Activated CD8-positive, alpha-beta memory T cell treated with anti-CD3 and anti-CD28 coated beads, Interleukin-2, amount 50 U/mL, for 1 hour (primary cell): ENCODE measurements around the gene PLEKHD1.
"Not testable (repeated sequence)": the region's sequence is repeated elsewhere in the genome, so short reads cannot be mapped to it uniquely, and the experiment has no call there.

Experiments used
- DNase-seq: peaks from one replicate; pipeline ENCODE4 v3.0.0-alpha.2; 2020; ENCODE audit errors: extremely low read depth

Gene PLEKHD1

DNA sequence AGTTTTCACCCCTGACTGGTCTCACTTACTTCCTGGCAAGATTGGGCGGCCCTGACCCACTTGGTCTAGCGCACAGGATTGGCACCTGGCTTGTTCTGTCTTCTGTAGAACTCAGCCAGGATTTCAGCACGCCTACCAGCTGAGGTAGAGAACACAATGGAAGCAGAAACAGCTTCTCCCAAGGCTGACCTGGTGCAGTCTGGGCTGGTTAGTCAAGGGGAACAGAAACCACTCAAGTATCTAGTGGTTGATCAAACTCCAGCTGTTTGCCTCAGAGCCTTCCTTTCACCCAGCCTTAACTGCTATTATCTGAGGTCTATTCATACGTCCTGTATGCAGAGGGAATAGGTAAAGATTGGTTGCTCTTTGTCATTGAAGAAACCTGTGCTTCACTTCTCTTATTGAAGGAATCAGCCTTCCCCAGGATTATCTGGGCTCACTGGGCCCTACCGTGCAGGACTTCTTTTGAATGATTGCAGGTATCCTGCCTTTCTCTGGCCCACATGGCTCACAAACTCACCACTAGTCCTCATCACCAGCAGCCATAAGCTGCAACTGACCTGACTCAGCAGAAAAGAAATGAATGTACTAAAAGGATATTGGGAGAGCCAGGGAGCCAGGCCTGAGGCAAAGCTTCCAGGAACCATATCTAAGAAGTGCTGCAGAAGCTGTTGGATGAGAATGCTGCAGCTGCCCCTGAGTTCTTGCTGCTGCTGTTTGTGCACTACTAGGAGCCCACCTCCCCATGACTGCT is 2.5 kb upstream of the PLEKHD1 start:
- no peak for DNase-seq

GRCh38 chr14:69483765-69484443 is 624 bp upstream of the PLEKHD1 start:
- DNase-seq: no peak

GRCh38 chr14:69485315-69485660 is 760 bp downstream of the PLEKHD1 start:
- DNase-seq: no peak

DNA sequence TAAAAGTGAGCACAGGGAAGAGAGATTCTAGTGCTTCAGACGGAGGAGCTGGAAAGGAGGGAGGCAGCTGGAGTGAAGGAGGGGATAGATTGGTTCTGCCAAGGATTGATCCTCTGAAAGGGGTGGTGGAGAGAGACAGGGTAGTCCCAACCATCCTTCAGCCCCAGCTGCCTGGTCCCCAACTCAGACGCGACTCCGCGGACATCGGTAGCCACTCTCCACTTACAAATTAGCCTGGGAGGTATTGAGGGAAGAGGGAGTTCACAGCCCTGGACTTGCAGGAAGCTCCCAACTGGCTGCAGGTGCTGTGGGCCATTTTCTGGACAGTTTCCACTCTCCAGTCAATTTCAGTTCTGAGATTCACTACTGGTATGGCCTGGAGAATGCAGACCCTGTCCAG is 1.2 kb downstream of the PLEKHD1 start:
- DNase-seq: no peak

DNA sequence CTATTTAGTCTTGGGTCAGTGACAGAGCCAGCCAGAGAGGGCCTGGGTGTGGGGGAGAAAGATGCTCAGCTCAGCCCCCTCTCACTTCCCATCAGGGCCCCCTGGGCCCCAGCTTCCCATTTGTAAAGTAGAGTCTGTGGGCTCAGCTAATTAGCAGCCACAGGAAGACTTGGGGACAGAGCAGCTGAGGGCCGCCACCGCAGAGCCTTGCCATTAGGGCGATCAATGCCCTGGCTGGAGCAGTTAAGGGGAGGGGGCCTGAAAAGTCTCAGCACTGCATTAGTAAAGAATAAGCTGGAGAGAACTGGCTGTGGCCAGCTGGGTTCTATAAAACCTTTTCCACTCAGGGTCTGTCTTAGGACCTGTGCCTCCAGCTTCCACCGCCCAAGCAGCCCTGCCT is 2.7 kb downstream of the PLEKHD1 start:
- DNase-seq: no peak

DNA sequence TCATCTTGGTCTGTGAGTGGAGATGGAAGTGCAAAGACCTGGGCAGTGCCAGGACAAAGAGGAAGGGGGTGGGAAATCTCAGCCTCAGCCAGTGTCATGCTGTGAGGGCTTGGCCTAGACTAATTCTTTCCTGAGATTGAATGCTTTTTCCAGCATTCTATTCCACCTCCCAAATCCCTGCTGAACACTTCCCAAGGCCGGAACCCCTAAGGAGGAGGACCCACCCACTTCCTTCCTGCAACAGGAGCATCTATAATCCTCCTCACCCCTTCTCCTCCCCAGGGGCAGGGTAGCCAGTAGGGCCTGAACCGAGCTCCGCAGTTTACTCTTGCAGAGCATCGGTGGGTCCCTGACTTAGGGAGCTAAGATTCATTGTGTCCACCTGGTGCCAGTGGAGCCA is 3.2 kb downstream of the PLEKHD1 start:
- DNase-seq: no peak

DNA sequence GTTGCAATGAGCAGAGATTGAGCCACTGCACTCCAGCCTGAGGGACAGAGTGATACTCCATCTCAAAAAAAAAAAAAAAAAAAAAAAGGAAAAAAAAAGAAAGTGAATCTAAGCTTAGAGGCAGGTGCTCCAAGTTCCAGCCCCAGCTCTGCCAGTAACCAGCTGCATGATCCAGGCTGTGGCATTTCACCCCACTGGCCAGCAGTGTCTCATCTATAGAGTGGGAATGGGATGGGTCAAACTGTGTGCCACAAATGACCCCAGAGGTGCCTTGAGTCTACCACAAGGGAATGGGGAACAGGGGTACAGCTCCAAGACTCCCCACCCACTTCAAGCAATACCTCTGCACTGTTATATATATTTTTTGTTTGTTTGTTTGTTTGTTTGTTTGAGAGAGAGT is 5.0 kb downstream of the PLEKHD1 start:
- no peak for DNase-seq

- DNase-seq: no peak
Observed at GRCh38 chr14:69490219-69490918, 5.8 kb downstream of the PLEKHD1 start.

DNA sequence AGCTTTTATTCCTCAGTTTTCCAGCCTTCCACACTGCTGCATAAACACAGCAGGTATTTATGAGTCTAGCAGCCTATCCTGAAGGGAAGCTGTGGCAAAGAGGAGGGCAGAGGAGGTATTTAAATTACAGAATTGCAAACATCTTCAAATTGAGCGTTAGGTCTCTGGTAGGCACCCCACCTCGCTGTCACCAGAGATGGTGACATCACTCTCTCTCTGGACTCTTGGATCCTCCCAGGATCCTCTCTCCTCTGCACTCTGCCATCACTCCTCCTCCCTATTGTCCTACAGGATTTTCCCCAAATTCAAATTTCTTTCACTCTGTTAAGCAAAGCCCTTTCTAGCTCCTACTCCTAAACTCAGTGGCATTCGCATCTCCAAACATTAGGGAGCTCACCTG is 6.7 kb downstream of the PLEKHD1 start:
- no peak for DNase-seq

- DNase-seq: no peak
Observed at GRCh38 chr14:69493038-69493437, 8.5 kb downstream of the PLEKHD1 start.

GRCh38 chr14:69493791-69494190 is 9.3 kb downstream of the PLEKHD1 start:
- no peak for DNase-seq

DNA sequence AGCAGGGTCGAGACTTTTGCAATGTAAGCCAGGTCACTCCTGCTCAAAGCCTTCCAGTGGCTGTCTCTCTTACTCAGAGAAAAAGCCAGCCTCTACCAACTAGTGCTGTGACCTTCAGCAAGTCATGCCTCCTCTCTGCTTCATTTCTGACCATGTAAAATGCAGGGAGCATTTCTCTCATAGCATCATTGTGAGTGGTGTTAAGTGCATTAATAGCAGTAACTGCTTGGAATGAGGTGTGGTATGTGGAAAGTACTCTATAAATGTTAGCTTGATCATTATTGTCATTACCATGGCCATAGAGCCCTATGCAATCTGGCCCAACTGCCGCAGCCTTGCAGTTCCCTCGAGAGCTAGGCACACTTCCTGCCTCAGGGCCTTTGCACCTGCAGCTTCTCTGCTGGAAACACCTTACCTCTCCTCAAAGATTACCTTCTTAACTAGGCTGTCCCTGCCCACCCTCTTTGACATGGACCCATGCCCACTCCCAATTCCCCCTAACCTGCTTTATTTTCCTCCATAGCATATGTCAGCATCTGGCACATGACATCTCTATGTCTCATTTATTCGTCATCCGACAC is 10.9 kb downstream of the PLEKHD1 start:
- no peak for DNase-seq

- DNase-seq: not testable (repeated sequence)
Observed at GRCh38 chr14:69497866-69498265, 13.3 kb downstream of the PLEKHD1 start.

- DNase-seq: not testable (repeated sequence)
Observed at GRCh38 chr14:69498286-69498685, 13.8 kb downstream of the PLEKHD1 start.

DNA sequence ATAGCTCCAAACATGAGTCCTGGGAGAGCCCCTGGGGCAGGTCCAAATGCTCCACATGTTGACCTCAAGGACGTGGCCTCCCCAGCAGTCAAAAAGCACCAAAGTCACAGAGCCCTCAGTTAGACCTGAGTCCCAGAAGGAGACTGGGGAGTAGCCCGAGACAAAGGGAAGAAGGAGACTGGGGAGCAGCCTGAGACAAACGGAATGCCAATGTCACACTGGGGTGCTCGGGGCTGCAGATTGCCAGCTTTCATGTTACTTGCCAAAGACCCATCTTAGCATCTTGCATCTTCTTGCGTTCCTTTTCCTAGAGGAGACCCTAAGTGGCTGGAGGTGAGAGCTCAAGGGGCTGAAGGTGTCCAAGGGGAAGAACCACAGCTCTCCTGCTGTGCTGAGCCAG is 14.9 kb downstream of the PLEKHD1 start:
- DNase-seq: no peak

GRCh38 chr14:69500096-69500495 is 15.6 kb downstream of the PLEKHD1 start:
- no peak for DNase-seq

DNA sequence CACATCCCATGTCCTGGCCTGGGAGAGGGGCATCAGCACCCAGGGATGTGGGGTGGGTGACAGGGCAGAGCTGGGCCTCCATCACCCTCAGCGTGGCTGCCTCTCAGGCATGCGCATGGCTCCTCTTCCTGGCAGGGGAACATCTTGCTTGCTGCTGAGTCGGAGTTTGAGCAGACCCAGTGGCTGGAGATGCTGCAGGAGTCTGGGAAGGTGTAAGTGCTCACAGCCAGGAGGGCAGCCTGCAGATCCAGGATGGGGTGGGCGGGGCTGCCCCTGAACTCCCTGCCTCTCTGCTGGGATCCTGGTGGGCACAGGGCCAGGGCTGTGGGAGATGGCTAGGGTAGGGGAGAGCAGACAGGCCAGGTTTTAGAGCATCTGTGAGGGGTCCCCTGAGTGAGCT is 16.2 kb downstream of the PLEKHD1 start:
- DNase-seq: no peak

DNA sequence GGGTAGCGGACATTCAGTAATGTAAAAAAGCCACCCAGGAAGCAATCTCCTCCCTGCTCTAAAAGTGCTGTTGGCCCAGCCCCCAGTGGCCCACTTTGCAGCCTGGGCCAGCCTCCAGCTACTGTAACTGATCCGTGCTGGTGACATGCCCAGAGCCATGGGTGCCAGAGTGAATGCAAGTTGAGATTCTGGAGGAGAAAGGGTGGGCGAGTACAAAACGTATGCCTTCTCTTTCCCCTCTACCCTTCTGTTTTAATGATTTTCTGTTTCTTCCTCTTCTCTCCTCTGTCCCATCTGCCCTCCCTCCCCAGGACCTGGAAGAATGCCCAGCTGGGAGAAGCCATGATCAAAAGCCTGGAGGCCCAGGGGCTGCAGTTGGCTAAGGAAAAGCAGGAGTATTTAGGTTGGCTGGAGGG is 16.9 kb downstream of the PLEKHD1 start:
- no peak for DNase-seq

DNA sequence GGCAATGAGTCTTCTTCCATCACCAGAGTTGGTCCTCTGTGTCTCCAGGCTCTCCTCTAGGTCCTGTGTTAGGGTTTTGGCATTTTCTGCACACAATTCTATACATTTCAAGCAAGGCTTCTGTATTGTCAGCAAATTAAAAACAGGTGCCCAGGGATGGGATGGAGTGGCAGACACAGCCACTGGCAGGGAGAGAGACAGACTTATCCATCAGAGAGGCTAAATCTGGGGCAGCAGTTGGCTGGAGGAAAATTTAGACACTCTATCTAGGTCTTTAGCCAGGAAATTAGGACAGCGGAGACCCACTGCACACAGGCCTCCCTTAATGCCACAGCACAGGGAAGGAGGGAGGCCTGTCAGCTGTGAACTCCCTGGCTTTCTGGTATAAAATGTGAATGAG is 20.2 kb downstream of the PLEKHD1 start:
- no peak for DNase-seq

DNA sequence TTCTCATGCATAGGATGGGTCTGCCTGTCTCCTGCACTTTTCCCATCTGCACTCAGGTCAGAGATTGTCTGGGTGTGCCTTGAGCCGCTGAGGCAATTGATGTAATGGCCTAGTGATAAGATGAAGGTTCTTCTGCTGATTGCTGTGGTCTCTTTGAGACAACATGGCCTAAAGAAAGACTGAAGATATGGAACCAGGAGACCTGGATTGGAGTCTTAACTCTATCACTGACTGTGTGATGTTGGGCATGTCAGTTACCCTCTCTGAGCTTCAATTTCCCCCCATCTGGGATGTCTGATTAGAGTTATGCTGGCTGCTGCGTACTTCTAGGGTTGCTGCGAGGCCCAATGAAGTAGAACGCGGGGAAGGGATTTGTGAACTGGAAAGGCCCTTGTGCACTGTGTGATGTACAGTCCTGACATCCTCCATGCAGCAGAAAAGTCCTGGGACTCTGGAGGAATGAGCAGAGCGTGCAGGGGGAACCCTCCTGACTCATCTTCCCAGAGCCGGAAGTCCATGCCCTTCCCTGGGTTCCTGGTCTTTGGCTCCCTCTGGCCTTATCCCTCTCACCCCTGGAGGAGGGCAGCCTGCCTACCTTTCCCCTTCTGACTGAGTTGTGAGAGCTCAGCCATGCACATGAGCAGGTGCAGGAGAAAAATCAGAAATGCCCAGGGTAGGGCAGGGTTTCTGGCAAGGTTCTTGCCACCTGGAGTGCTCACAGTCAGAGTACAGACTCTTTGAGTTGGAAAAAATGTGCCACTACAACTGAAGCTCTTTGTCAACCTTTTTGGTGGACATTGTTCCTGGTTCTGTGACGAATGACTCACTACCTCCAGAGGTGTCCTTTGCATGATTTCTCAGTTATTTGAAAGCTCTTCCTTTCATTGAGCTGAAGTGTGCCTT is 21.1 kb downstream of the PLEKHD1 start:
- DNase-seq: no peak

- no peak for DNase-seq
Observed at GRCh38 chr14:69506241-69506595, 21.7 kb downstream of the PLEKHD1 start.
